ENCODE measurements around the gene PRKCB.
A peak's percentile ranks its signal among the peaks of the same experiment; 100 is the strongest.
"Not testable (repeated sequence)": the region's sequence is repeated elsewhere in the genome, so short reads cannot be mapped to it uniquely, and the experiment has no call there.

The PRKCB gene

GRCh38 chr16:24010440-24011089 is 174.8 kb downstream of the PRKCB start:
- peak; percentile 69 for DNase-seq

GRCh38 chr16:24011237-24011636 is 175.5 kb downstream of the PRKCB start:
- no peak for DNase-seq

GRCh38 chr16:24013054-24013636 is 177.4 kb downstream of the PRKCB start:
- DNase-seq, result no peak

GRCh38 chr16:24013864-24014645 is 178.3 kb downstream of the PRKCB start:
- no peak for DNase-seq

- DNase-seq, result not testable (repeated sequence)
Observed at GRCh38 chr16:24014955-24015354, 179.2 kb downstream of the PRKCB start.

- DNase-seq, result no peak
Observed at GRCh38 chr16:24015923-24016322, 180.1 kb downstream of the PRKCB start.

GRCh38 chr16:24018485-24018884 is 182.7 kb downstream of the PRKCB start:
- DNase-seq, result no peak

- no peak for DNase-seq
Observed at GRCh38 chr16:24022797-24023196, 187.0 kb downstream of the PRKCB start.

- no peak for DNase-seq
Observed at GRCh38 chr16:24023621-24024020, 187.8 kb downstream of the PRKCB start.

- DNase-seq, result no peak
Observed at GRCh38 chr16:24024971-24025370, 189.2 kb downstream of the PRKCB start.

GRCh38 chr16:24027466-24027865 is 191.7 kb downstream of the PRKCB start:
- DNase-seq, result no peak

- DNase-seq, result not testable (repeated sequence)
Observed at GRCh38 chr16:24029841-24030240, 194.1 kb downstream of the PRKCB start.

- DNase-seq, result no peak
Observed at GRCh38 chr16:24035127-24035842, 199.5 kb downstream of the PRKCB start.

GRCh38 chr16:24036038-24036543 is 200.3 kb downstream of the PRKCB start:
- no peak for DNase-seq

GRCh38 chr16:24036614-24037013 is 200.8 kb downstream of the PRKCB start:
- DNase-seq, result peak; percentile 74

- DNase-seq, result no peak
Observed at GRCh38 chr16:24037335-24037734, 201.6 kb downstream of the PRKCB start.

GRCh38 chr16:24041834-24042631 is 206.2 kb downstream of the PRKCB start:
- peak; percentile 85 for DNase-seq

- DNase-seq, result no peak
Observed at GRCh38 chr16:24044467-24044866, 208.7 kb downstream of the PRKCB start.

GRCh38 chr16:24045641-24046040 is 209.9 kb downstream of the PRKCB start:
- peak; percentile 78 for DNase-seq

GRCh38 chr16:24046442-24046841 is 210.7 kb downstream of the PRKCB start:
- peak; percentile 69 for DNase-seq

- DNase-seq, result no peak
Observed at GRCh38 chr16:24049113-24049512, 213.3 kb downstream of the PRKCB start.

GRCh38 chr16:24051125-24051524 is 215.3 kb downstream of the PRKCB start:
- no peak for DNase-seq
